Stimulated activated CD8-positive, alpha-beta memory T cell treated with anti-CD3 and anti-CD28 coated beads, Interleukin-7, amount 100 ng/mL, for 1 hour (primary cell): Measurements from ENCODE around the gene LIM2.
"Not testable (repeated sequence)": the region's sequence is repeated elsewhere in the genome, so short reads cannot be mapped to it uniquely, and the experiment has no call there.

Experiments
- DNase-seq, 2 donors: peaks; one replicate each; pipeline ENCODE4 v3.0.0-alpha.2; 2020; ENCODE audit warnings: low read depth in 2 of 2

LIM2 gene, protein sequence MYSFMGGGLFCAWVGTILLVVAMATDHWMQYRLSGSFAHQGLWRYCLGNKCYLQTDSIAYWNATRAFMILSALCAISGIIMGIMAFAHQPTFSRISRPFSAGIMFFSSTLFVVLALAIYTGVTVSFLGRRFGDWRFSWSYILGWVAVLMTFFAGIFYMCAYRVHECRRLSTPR

DNA sequence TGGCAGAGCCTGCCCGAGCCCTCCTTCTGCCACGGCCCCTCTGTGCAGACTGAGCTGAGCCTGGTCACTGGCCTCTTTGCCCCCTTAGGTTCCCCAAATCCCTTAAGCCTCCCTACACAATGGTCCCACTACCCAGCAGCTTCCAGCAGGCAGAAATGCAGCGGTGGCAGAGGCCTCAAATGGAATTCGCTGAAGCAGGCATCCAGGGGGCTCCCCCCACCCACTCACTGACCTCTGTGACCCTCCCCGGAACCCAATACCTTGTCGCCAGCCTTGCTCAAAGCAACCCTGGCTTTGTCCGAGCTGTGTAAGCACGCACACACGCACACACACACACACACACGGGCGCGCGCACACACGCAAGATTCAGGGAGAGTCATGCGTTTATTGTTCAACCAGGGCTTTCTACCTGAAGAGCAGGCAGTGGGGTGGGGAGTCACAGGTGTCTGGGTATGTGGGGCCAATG lies at the start of gene LIM2:
TSS of gene LIM2 (minus strand) at position 51 of the 466 bp plus-strand sequence. CDS start 531 bp downstream, outside the sequence.
- no peak for DNase-seq

DNA sequence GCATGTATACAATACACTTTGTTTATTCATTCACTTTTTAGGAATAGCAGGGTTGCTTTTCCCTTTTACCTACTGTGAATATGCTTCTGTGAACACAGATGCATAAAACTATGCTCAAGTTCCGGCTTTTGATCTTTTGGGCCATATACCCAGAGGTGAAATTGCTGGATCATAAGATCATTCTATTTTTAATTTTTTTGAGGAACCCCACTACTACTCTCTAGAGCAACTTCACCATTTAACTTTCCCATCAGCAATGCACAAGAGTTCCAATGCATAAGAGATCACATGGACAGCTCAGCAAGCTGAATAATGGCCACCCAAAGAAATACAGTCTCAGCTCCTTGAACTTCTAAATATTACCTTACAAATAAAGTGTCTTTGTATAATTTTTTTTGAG lies 46.7 kb upstream of the LIM2 start:
- no peak for DNase-seq

DNA sequence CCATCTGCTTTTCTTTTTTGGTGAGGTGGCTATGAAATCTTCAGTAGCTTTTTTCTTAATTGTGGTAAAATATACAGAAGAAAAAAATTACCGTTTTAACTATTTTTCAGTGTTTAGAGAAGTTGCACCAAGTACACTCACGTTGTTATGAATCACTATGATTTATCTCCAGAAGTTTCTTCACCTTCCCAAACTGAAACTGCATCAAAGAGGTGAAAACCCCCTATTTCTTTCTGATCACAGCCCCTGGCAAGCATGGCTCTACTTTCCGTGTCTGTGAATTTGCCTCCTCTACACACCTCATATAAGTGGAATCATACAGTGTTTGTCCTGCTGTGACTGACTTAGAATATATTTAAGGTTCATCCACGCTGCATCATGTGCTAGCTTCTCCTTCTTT lies 45.3 kb upstream of the LIM2 start:
- no peak for DNase-seq

DNA sequence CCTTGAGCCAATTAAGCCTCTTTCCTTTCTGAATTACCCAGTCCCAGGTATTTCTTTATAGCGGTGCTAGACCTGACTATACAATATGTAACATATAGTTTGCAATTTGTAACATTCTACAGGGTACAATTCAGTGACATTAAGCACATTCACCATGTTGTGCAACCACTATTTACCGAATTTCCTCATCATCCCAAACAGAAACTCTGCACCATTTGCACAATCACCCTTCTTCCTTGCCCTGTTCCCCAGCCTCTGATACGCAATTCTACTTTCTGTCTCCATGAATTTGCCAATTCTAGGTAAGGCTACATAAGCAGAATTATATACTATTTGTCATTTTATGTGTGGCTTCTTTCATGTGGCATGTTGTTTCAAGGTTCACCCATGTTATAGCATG lies 43.4 kb upstream of the LIM2 start:
- DNase-seq = no peak

DNA sequence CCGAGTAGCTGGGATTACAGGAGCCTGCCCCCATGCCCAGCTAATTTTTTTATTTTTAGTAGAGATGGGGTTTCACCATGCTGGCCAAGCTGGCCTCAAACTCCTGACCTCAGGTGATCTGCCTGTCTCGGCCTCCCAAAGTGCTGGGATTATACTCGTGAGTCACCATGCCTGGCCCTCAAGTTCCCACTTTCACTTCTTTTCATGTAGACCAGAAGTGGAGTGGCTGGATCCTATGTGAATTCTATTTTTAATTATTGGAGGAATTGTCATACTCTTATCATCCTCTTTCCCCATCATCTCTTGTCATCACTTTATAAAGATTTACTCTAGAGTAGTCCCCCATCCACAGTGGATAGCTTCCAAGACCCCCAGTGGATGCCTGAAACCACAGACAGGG lies 42.4 kb upstream of the LIM2 start:
- DNase-seq = no peak

DNA sequence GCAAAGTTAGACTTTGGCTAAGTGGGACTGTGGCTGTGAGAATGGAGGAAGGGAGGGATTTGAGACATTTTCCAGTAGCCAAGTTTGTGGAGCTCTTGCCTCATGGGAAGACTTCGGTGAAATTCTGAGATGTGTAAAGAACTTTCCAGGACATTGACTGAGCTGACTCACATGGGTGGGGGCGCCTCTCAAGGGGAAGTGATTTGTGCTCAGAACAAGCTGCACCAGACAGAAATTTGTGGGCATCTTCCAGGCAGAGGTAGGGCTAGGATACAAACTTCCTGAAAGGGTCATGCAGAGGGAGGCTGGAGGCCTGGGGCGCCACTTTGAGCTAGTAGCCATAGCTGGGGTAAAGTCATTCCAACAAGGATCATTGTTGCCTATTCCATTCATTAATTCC lies 39.4 kb upstream of the LIM2 start:
- DNase-seq = no peak

DNA sequence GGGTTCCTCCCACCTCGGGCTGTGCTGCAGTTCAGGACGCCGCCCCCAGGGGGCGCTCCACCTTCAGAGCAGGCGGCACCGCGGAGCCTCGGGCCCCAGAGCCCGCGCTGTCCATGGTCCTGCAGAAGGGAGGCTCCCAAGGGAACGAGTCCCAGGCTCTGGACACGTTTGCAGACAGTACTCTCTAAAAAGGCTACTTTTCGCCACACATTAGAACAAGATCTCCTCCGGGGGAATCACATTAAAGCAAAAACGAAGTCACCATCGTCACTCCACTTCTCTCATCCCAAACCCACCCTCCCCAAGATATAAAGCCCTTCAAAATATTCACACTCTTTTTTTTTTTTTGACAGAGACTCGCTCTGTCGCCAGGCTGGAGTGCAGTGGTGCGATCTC lies 34.3 kb upstream of the LIM2 start:
- DNase-seq = peak; percentile 70 to 80

DNA sequence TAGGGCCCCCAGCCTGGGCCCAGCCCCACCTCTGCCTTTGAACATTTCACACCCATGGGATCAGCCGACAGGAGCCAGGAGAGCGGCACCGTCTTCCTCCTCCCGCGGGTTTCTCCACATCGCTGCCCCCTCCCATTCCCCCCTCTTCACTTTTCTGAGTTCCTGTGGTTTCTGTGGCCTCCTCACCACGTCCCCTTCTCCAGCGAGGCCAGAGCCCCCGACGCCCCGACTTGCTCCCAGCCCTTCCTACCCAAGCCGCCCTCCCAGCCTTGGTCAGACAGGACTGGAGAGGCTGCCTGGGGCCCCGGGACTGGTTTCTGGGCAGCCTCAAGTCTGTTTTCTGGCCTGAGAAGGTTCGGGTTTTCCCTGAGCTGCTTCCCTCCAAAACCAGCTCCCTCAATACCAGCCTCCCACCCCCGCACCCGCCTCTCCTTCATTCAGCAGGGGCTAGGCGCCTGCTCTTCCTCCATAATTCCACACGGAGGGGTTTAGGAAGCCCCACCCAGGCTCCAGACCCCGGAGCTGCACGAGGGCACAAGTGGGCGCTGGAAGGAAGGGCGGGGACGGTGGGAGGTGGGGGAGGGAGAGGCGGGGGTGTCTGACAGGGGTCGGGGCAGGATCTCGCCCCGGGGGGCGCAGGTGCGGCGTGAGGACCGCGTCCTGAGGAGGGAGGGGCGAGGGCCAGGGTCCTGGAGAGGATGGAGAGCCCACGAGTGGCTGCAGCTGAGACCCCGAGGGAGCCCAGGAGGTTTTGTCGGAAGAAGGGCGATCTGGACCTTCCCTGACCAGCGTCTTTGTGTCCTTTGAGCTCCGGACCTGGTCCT lies 33.7 kb upstream of the LIM2 start:
- no peak for DNase-seq

DNA sequence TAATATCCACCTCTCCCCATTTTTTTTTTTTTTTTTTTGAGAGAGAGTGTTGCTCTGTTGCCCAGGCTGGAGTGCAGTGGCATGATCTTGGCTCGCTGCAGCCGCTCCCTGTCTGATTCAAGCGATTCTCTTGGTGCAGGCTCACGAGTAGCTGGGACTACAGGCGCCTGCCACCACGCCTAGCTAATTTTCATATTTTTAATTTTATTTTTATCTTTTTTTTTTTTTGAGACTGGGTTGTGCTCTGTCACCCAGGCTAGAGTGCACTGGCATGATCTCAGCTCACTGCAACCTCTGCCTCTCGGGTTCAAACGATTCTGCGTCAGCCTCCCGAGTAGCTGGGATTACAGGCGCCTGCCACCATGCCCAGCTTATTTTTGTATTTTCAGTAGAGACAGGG lies 32.7 kb upstream of the LIM2 start:
- not testable (repeated sequence) for DNase-seq

DNA sequence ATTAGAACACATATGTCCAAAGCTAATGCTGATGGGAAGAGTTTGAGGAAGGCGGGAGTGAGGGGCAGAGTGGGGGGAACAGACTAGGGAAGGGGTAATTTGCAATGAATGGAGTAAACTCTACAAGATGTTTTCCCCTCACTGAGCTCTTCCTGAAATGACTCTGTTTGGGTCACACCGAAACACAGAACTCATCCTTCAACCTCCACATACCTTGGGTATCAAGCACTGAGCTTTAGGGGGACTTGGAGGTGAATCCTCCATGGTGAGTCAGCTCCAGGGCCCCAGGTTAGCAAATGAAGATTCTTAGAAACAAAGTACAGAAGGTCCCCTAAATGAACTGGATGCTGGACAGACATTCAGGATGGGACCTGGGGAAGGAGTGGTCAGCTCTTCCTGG lies 30.9 kb upstream of the LIM2 start:
- DNase-seq = no peak

DNA sequence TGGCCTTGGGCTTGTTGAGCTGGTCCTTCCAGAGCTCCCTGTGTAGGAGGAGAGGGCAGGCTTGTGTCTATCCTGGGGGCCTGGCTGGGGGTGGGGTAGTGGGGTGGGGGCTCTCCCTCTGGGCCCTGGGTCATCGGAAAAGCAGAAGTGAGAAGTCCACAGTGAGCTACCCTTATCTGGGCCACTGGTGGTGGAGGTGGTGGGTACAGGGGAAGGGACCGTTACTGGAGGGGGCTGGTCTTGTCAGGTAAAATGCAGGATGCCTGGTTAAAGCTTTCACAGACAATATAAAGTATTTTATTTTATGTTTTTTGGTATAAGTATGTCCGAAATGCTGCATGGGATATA lies 30.0 kb upstream of the LIM2 start:
- DNase-seq = no peak

DNA sequence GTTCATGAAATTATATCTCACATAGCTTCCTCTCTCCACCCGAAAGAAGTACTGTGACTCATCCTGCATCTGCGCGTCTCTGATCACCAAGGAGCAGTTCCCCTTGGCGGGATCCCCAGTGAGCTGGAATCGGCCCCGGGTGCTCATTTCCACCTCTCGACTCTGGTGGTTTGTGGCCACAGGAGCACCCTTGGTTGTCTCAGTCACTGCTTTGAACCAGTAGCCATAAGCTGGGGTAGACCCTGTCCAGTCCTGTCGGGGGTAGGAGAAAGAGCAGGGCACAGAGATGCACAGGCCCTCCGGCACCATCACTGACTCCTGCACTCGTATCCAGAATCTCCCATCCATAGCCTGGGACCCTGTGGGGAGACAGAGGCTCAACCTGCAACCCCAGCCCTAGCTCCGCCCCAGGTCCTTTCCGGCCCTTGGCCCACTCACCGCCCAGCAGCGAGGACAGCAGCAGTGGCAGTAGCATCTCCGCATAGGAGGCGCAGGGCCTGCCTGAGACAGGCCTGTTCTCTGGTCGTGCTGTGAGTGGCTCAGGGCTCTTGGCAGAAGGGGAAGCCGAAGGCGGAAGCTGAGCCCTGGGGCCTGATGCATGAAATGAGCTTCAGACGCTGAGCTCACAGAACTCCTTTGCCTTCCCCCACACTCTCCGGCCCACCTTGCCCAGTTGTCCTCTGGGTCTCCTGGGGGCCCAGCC lies 29.5 kb upstream of the LIM2 start, which contains the start of gene SIGLEC10:
TSS of gene SIGLEC10 (minus strand) at position 536 of the 703 bp plus-strand sequence. CDS start at position 475, 61 bp downstream.
- DNase-seq = no peak

DNA sequence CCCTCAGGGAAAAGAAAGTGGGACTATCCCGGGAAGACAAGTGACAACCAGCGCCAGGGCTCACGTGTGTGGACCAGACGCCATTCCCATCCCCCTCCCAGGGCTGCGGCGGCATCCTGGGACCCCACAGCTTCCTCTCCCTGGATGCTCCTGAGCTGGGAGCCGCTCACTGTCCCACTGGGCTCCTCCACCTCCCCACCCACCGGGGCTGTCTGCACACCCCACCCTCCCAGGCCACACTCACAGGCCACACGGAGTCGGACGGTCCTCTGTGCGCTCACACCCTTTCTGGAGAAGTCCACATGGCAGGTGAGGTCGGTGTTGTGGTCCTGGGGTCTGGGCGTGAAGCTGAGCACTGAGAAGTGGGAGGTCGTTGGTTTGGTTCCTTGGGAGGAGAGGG lies 28.6 kb upstream of the LIM2 start:
- DNase-seq = not testable (repeated sequence)

DNA sequence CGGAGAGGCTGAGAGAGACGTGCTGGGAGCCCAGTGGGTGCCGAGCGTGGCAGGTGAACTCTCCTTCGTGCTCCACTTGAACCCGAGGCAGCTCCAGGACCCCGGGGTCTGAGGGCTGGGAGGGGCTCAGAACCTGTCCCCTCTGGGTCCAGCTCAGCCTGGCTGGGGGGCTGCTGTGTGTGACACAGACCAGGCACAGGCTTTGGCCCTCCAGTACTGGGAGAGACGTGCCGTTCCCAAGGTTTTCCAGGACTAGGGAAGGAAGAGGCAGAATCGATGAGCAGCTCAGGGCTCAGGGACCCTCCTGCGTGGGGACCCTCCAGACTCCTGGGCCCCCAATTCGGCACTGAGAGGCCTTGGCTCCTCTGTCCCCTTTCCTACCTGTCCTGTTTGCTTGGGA lies 27.4 kb upstream of the LIM2 start:
- no peak for DNase-seq

DNA sequence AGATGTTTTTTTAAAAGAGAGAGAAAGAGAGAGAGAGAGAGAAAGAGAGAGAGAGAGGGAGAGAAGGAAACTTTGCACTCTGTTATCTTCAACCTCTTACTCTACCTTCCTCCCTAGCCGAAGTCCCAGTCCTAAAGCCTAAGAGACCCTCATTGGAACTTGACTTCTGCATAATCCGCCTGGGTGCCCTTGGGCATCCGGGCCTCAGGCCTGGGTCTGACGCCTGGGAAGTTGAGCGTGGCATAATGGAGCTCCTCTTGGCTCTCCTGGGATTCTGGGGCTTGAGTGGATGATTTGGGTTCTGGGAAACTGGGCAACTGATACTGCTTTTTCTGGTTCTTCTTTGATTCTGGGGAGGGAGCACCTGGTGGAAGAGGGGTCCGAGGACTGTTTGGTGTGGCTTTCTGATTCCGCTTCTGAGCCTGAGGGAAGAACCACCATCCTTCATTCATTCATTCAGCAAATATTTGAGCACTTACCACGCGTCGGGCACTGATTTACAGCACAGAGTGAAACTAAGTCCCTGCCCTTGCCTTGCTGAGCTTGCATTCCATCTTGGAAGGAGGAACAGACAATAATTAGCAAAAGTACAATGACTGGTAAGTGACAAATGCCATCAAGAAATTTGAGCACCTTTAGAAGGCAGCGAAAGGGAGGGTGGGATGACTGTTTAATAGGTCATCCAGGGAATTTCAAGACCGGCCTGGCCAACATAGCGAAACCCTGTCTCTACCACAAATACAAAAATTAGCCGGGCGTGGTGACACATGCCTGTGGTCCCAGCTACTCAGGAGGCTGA lies 23.4 kb upstream of the LIM2 start:
- no peak for DNase-seq

DNA sequence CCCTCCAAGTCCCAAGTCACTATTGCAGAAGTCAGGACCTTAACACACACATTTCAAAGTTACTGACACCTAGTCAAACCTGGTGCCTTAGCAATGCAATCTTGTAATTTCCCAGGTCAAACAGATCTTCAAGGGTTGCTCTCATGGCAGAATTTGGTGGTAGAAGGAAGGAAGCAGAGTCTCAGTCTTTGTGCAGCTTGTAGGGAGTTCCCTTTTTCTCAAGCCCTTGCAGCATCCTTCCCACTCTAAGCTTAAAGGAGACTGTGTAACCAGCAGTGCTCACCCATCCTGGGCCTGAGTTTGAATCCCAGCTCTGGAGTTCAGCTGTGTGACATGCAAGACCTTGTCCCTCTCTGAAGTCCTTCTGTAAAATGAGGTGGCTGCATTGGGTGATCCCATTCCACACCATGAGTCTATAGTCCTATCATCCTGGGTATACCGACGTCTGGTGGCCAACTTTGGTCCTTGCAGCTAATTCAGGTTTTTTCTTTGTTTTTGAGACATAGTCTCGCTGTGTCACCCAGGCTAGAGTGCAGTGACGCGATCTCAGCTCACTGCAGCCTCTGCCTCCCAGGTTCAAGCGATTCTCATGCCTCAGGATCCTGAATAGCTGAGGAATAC lies 19.8 kb upstream of the LIM2 start:
- no peak for DNase-seq

DNA sequence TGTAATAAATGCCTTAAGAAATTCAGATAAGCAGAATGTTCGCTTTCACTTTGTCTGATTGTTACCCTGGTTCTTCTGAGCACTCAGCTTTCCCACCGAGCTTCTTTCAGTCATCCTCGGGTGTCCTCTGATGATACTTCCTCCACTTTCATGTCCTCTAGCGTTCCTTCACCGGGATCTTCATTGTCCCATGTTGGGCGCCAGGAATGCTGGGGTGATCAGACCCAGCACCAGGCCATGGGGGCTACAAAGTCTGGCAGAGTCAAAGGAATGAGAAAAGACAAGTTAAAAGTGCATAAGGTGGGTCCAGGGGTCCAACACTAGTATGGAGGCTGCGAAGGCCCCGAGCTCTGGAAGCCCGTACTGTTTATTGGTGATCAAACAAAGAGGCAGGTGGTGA lies 14.3 kb upstream of the LIM2 start:
- no peak for DNase-seq

DNA sequence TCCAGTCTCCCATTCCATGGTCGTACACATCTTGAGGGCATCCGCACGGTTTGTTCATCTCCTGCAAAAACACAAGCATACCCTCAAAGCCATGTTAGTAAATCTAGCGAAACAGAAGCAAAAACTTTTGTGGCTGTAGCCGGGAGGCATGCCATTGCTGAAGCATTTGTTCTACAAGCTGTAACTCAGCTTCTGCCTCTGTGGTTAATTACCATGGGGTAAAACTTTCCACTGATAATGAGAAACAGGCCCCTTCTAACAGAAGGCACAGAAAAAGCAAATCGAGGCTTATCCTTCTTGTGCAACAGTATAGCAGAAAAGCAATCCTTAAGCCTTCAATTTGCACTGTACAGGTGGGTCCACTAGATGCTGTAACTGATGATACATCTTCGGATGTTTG lies 12.2 kb upstream of the LIM2 start:
- not testable (repeated sequence) for DNase-seq

DNA sequence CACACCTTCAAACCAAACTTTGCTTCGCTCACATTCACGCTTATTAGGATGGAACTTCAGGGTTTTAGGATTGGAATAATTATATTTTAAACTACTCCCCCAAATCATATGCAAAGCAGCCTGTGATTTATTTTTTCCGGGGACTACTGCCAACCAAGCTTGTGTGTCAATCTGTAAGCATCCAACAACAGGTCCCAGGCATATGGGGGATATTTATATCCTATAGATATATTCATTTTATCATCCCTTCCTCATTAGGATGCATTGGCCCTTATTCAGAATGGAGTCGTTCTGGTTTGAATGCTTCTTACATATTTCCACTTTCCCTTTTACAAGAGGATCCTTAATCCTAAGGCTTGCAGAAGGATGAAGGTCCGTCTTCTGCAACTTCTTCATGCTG lies 11.5 kb upstream of the LIM2 start:
- no peak for DNase-seq

DNA sequence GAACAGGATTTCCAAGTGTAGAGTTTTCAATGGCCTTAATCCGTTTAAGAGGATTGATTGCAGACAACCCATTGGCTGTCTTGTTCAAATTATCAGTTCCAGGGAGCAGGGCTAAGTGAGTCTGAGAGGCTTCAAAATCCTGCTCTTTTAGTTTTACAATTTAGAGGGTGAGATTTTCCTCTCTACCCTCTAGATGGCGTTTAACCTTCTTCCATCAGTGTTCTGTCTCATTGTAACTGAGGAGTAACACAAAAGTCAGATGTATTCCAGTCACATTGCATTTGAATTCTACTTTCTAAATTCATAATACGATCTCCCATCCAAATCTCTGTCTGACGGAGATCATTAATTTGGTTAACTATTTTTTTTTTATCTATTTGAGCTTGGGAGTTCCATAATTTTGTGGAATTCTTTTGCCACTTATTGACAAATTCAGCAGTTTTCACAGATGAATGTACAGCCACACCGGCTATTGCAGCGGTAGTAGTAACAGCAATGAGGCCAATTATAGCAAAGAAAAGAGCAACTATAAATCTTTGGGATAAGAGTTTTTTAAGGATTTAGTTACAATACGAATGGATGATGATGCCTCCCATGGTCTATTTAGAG lies 10.4 kb upstream of the LIM2 start:
- DNase-seq = no peak

DNA sequence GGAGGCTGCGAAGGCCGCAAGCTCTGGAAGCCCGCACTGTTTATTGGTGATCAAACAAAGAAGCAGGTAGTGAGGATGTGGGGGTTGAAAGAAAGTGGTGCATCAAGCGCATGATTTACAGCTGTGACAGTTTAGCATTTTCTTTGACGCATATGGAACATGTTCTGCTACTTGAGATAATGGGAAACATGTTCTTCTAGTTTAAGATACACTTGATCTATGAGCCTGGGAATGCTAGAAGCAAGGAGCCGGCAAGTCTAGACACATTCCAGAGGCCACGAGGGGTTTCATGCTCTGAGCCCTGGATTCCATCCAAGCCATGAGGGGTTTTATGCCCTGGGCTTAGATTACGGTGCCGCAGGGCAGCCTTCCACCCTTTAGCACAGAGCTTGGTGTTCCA lies 9.7 kb upstream of the LIM2 start:
- DNase-seq = not testable (repeated sequence)
